Tibial nerve (tissue), 4 donors: ENCODE results near the gene COMMD1. TPM values are rescaled to one million over a fixed set of nuclear protein-coding genes. Genes with fewer than 3 reads are reported as not detected.

Experiments
- DNase-seq, 2 donors: peaks; one replicate each; pipeline ENCODE4 v3.0.0-alpha.2; 2019; ENCODE audit warnings: low spot score in 2 of 2
- H3K27ac ChIP-seq, 4 donors: fragments of 200-600 bp; sonication (generic) in 3 of 4; one replicate each; pipeline ENCODE4 v1.5.1; 2017 to 2019; ENCODE audit warnings: mild to moderate bottlenecking in 1 of 4
- H3K27me3 ChIP-seq, 2 donors: fragments of 200-600 bp; sonication (generic) in 1 of 2; one replicate each; pipeline versions ENCODE4 v1.5.1 to v1.6.0; 2017 to 2019
- H3K36me3 ChIP-seq, 3 donors: fragments of 200-600 bp; sonication (generic); one replicate each; pipeline ENCODE4 v1.5.1; 2018 to 2019
- H3K4me1 ChIP-seq, 4 donors: fragments of 200-600 bp; sonication (generic) in 3 of 4; one replicate each; pipeline ENCODE4 v1.5.1; 2017 to 2019
- H3K4me3 ChIP-seq, 4 donors: fragments of 200-600 bp; sonication (generic) in 3 of 4; one replicate each; pipeline ENCODE4 v1.5.1; 2017 to 2019; ENCODE audit warnings: mild to moderate bottlenecking in 1 of 4, moderate library complexity in 1 of 4
- H3K9me3 ChIP-seq, 4 donors: fragments of 200-600 bp; sonication (generic) in 3 of 4; one replicate each; pipeline ENCODE4 v1.5.1; 2017 to 2019
- EP300 ChIP-seq, 2 donors: sonication (generic); formaldehyde crosslinking; IDR thresholded peaks; one replicate each; pipeline ENCODE4 v1.6.1; 2017; ENCODE audit warnings: antibody characterized with exemption in 2 of 2, mild to moderate bottlenecking in 1 of 2
- POLR2A ChIP-seq, 2 donors: fragments of 450-650 bp; IDR thresholded peaks; one replicate each; pipeline ENCODE4 v1.6.1; 2017; ENCODE audit warnings: antibody characterized with exemption in 2 of 2, mild to moderate bottlenecking in 2 of 2, moderate library complexity in 2 of 2
- WGBS, 2 donors: methylation state at CpG; one replicate each; pipeline ENCODE4 v1.1.5; 2018; 5-methylcytosine and 5-hydroxymethylcytosine counted together
- total RNA-seq, 4 donors: library from RNA; depleted of rRNA; stranded (reverse); fragments of >200 nt; gene quantifications; one replicate each; pipeline ENCODE4 v1.1.0, GENCODE V29; 2016
- TF ChIP-seq, protein P1 (sequence below), 5 experiments: fragments of 200-600 bp in 3 of 5; fragments of 450-650 bp in 2 of 5; sonication (generic) in 3 of 5; IDR thresholded peaks; one replicate each; pipeline ENCODE4 v1.5.1; 2016 to 2019; ENCODE audit warnings: antibody characterized with exemption in 5 of 5, mild to moderate bottlenecking in 3 of 5, moderate library complexity in 2 of 5

The COMMD1 gene
- total RNA-seq, 4 donors from 2014 or later: 29.6 to 49.2 (median 43.7) TPM

DNA sequence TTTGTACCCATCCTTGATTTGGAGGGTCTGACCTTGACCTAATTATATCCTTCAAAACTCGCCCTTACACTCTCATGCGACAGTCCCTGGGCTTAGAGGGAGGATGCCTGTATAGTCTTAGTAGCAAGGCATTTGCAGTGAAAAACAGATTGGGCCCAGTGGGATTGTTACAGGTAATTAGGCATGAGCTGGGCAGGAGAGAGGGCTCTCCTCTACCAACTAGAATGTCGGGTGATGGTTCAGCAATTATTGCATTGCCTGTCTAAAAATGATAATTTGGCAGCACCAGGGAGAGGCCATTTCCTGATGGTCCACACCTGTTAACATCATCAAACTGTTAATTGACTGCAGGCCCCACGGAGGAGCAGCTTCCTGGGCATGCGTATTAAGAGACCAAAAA is 32.4 kb downstream of the COMMD1 start:
- Histone ChIP-seq H3K27me3 (no peaks in the 10 kb centered on the region), H3K4me1 (peaks cover 0 to 9% (median 0%) of the 10 kb centered on the region in 4 donors), H3K9me3 (peaks cover 0 to 4% (median 0%) of the 10 kb centered on the region in 4 donors), H3K4me3 (no peak overlapping the region), H3K27ac (no peak overlapping the region), H3K36me3 (peaks cover 0 to 19% (median 0%) of the 10 kb centered on the region in 3 donors)
- WGBS, 2 donors: 70 to 78% methylated on average over 5 of the region's 5 CpGs
- DNase-seq: no peak
- TF ChIP-seq EP300 (IDR thresholded peaks at IDR 0.05) (no peak), POLR2A (IDR thresholded peaks at IDR 0.05) (no peak)
- TF ChIP-seq, protein P1, sequence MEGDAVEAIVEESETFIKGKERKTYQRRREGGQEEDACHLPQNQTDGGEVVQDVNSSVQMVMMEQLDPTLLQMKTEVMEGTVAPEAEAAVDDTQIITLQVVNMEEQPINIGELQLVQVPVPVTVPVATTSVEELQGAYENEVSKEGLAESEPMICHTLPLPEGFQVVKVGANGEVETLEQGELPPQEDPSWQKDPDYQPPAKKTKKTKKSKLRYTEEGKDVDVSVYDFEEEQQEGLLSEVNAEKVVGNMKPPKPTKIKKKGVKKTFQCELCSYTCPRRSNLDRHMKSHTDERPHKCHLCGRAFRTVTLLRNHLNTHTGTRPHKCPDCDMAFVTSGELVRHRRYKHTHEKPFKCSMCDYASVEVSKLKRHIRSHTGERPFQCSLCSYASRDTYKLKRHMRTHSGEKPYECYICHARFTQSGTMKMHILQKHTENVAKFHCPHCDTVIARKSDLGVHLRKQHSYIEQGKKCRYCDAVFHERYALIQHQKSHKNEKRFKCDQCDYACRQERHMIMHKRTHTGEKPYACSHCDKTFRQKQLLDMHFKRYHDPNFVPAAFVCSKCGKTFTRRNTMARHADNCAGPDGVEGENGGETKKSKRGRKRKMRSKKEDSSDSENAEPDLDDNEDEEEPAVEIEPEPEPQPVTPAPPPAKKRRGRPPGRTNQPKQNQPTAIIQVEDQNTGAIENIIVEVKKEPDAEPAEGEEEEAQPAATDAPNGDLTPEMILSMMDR (IDR thresholded peaks at IDR 0.05): no peak

DNA sequence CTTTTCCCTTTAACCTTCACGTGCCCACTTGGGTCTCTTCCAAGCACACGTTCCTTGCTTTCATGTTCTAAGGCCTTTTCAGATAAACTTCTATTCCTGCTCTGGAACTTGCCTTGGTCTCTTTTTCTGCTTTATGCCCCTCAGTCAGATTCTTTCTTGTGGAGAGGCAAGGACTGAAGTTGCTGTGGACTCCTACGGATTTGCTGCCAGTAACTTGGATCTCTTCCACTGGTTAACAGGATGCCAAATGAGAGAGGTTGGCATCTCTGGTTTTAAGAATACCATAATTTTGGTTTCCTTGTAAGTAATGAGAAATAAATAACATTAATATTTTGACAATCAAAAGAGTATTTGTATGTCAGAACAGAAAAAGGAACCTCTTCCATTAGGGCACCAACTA is 33.0 kb downstream of the COMMD1 start:
- Histone ChIP-seq H3K9me3 (no peaks in the 10 kb centered on the region), H3K27ac (no peak overlapping the region)
- 20 to 29% methylated on average over 3 of the region's 3 CpGs for WGBS, 2 donors

DNA sequence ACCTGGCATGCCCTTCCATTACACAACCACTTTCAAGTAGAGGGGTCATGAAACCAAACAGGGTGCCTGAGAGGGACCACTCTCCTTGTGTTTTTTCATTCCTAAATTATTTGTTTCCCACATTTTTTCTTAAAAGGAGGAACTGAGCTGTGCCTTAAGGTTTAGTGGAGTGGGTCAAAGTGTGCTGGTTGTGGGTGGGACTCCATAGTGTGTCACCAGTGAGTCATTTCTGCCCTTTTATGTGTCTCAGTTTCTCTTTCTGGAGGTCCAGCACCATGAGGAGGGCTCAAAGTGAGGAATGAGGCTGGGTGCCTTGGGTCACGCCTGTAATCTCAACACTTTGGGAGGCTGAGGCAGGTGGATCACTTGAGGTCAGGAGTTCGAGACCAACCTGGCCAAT is 37.8 kb downstream of the COMMD1 start:
- no peaks in the 10 kb centered on the region for H3K9me3 ChIP-seq
- no peaks in the 10 kb centered on the region for H3K36me3 ChIP-seq
- no peak overlapping the region for H3K27ac ChIP-seq
- TF ChIP-seq, protein P1 (IDR thresholded peaks at IDR 0.05): no peak
- TF ChIP-seq EP300 (IDR thresholded peaks at IDR 0.05): no peak
- no peak for TF ChIP-seq POLR2A (IDR thresholded peaks at IDR 0.05)
- peaks cover 0 to 13% (median 0%) of the 10 kb centered on the region in 4 donors for H3K4me1 ChIP-seq
- no peak for DNase-seq
- H3K27me3 ChIP-seq: no peaks in the 10 kb centered on the region
- no peak overlapping the region for H3K4me3 ChIP-seq
- 95 to 98% methylated on average over 2 of the region's 2 CpGs for WGBS, 2 donors

More for the DNA sequence above, 33.0 kb downstream of the COMMD1 start:
- no peak for DNase-seq
- TF ChIP-seq POLR2A (IDR thresholded peaks at IDR 0.05): no peak
- TF ChIP-seq EP300 (IDR thresholded peaks at IDR 0.05): no peak
- TF ChIP-seq, protein P1 (IDR thresholded peaks at IDR 0.05): no peak
- peaks cover 0 to 13% (median 0%) of the 10 kb centered on the region in 3 donors for H3K36me3 ChIP-seq
- H3K4me3 ChIP-seq: no peak overlapping the region
- H3K4me1 ChIP-seq: peaks cover 0 to 9% (median 0%) of the 10 kb centered on the region in 4 donors
- no peaks in the 10 kb centered on the region for H3K27me3 ChIP-seq

DNA sequence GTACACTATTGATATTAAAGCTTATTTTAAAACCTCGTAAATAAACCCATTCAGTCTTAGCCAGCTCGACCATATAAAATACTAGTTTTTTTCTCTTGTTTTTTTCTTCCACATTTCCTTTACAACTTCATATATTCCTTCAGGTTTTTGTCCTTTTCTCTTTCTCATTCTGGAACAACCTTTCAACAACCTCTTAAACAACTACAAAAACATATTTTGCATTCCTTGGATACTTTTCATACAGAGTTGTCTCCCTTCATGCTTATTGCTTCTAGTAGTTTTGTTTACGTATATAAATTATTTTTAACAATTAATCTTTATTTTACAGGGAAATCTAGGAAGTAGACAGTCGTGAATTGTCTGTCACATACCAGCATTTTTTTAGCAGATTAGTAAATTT is 41.2 kb downstream of the COMMD1 start:
- 39 to 43% methylated on average over 4 of the region's 4 CpGs for WGBS, 2 donors
- Histone ChIP-seq H3K4me3 (no peak overlapping the region), H3K27ac (no peak overlapping the region), H3K27me3 (no peaks in the 10 kb centered on the region), H3K4me1 (peaks cover 0 to 34% (median 8%) of the 10 kb centered on the region in 4 donors), H3K36me3 (no peaks in the 10 kb centered on the region), H3K9me3 (no peaks in the 10 kb centered on the region)
- TF ChIP-seq EP300 (IDR thresholded peaks at IDR 0.05) (no peak), POLR2A (IDR thresholded peaks at IDR 0.05) (no peak)
- TF ChIP-seq, protein P1 (IDR thresholded peaks at IDR 0.05): no peak
- no peak for DNase-seq

DNA sequence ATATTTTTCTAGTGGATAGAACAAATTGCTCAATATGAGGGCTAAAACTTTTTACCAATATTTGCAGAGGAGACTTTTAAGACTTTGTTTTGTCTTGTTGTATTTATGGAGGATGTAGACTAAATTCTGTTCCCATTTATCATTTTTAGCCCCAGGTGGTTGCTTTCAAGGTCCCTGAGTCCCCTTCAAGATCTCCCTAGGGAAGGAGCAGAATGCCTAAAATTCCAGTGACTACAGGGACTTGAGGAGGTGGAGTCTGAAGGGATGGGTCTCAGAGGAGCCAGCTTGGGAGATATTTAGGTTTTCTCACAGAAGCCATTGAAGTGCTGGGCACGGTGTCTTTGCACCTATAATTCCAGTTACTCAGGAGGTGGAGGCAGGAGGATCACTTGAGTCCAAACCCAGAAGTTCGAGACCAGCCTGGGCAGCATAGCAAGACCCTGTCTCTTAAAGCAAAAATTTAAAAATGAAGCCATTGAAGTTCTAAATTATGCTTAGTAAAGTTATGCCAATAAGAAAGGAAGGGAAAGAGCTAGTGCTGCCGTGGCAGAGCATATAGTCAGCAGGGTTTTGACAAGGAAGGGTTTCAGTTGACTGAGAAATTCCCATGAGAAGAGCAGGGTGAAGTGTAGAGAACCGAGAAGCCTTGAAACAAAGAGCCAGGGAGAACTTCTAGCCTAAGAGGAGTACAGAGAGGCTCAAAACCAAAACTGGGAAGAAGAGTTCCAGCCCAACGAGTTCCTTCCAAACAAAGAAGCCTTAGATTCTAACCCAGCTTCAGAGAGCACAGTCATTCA is 43.4 kb downstream of the COMMD1 start:
- TF ChIP-seq, protein P1 (IDR thresholded peaks at IDR 0.05): no peak
- TF ChIP-seq EP300 (IDR thresholded peaks at IDR 0.05): no peak
- TF ChIP-seq POLR2A (IDR thresholded peaks at IDR 0.05): no peak
- WGBS, 2 donors: 54 to 56% methylated on average over 5 of the region's 5 CpGs
- DNase-seq: no peak
- Histone ChIP-seq H3K27ac (peak overlapping the region in 2 of 4 donors; percentile 48 to 77), H3K9me3 (no peaks in the 10 kb centered on the region), H3K4me1 (peaks cover 0 to 34% (median 8%) of the 10 kb centered on the region in 4 donors), H3K4me3 (no peak overlapping the region), H3K36me3 (no peaks in the 10 kb centered on the region), H3K27me3 (no peaks in the 10 kb centered on the region)
